ENCODE data around the gene LARP4.
"Not testable (repeated sequence)": the region's sequence is repeated elsewhere in the genome, so short reads cannot be mapped to it uniquely, and the experiment has no call there.

The LARP4 gene

DNA sequence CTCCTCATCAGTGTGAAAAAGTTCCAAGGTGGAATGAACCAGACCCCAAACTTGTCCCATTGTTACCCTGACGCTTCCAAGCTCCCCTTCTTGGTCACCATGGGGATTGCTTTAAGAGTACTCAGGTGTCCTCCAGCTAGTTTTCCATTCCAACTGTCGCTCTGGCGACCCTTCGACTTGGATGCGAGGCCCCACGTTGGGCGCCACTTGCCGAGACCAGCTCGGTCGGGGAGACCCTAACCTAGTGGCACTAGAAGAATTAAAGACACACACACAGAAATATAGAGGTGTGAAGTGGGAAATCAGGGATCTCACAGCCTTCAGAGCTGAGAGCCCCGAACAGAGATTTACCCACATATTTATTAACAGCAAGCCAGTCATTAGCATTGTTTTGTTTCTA, 97.4 kb downstream of the LARP4 start:
- DNase-seq = not testable (repeated sequence)

DNA sequence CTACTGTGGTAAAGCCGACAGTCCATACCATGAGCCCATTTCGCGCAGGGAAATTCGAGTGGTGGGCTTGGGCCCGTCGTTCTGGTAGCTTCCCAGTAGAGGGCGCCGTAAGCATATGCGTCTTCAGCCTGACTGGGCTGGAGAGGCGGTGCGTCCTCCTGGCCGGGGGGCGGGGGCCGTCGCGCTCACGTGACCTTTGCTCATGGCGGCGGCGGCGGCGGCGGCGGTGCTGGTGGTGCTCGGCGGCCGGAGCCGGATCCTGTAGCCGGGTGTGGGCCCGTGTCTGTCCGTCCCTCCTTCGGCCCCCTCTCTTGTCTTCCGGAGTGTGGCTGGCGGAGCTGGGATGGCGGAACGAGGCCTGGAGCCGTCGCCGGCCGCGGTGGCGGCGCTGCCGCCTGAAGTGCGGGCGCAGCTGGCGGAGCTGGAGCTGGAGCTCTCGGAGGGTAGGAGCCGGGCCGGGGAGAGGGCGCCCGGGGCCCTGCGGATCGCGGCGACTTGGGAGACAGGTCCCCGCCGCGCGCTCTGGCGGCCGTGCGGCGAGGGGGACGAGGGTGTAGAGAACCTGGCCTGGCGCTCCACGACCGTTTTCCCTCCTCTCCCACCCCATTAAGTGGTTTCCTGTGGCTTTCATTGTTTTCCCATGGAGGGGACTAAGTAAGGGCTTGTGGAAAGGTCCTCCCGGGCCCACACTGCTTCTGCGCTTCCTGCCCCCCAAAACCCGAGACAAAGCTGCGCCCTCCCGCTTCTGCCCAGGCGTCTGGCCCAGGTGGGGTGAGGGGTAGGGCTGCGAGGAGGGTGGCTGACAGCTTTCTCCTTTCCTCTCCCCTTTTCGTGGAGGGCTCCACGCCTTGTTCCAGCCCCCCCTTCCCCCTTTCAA, 104.4 kb downstream of the LARP4 start, which contains the start of gene DIP2B:
Gene DIP2B, plus strand, starts transcription at position 188 of the 877 bp plus-strand sequence. Its CDS starts 156 bp downstream, at position 344.
- peak; percentile 85 for DNase-seq

DNA sequence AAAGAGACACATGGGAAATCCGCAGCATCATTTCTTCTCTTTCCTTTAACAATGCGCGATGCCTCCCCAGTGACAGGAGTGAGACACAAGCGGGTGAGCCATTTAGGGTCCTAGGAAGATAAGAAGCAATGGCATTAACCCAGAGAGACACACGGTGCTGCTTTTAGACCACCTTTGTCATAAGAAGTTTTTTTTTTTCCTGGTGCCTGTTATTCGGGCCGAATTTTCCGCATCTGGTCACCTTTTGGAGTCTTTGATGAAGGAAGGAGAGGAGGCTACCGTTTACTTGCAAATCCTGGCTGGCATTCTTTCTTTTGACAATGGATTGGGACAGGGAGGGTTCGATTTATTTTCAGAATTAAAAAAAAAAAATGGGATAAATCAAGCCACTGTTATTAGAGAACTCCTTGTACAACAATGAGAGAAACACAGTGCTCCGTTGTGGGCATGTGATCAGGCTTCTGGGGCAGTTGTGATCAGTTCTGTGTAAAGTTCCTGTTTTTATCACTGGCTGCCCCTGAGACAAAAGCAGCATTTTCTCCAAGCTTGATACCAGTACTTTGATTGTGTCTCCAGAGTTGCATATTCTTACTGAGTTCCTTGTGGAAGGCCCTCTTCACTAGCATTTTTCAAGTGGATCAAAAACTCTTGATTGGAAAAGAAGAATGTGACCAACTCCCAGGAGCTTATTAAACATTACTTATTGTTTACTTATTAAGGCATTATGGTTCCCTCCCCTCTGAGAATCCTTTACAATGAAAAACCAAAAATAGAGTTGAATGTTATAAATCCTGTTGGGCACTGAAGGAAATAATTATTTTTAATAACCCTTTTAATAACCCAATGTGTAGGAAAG, 105.2 kb downstream of the LARP4 start:
- no peak for DNase-seq

DNA sequence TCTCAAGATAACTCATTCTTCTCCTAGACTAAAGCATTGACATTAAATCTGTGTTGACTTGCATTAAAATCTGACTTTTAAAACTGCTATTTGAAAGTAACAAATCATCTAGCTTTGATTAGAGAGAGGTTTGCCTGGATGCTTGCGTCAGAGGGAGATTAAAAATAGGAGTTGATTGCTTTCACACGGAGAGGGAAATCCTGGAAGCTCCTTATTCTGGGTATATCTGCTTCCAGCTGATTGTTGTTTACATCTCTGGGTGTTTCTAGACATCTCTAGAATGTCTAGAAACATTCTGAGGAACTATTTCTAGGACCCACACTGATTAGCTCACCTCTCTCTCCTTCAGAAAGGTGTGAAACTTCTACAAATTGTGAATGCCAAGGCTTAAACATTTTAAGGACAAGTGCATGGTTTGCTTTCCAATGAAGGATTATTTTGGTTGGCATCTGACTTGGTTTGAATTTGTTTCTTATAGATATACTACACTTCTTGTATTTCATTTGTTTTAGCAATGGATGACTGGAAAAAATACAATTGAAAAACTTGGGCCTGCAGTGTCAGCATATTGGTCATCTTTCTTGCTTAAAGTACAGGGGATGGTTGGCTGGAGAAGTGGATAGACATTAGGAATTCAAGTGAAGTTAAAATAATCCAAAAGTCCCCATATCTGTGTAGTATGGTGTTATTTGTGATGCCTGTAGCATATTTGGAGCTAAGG, 106.2 kb downstream of the LARP4 start:
- DNase-seq = no peak

DNA sequence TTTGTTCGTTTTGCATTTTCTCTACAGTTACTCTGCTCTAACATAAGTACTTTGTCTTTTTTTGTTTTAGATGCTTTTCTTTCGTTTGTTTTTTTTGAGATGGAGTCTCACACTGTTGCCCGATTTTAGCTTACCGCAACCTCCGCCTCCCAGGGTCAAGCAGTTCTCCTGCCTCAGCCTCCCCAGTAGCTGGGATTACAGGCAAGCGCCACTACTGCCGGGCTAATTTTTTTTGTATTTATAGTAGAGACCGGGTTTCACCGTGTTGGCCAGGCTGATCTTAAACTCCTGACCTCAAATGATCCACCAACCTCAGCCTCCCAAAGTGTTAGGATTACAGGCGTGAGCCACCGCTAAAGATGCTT, 106.8 kb downstream of the LARP4 start:
- no peak for DNase-seq

DNA sequence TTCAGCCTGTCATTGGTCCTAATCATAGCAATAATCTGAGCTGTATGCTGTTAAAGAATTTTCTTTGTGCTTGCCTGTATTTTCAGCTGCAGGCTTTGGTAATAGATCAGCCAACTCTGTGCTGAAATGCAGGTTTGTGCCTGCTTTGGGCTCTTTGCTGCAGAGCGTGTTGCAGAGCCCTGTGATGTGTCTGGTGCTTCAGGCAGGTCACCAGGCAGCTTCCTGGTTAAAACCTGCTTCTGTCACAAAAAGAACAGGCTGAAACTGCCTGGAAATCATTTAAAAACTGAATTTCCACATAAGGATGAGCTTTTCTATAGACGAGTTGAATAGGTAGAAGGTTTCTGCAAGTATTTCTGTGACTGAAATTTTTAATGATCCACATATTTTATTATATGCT, 107.2 kb downstream of the LARP4 start:
- DNase-seq = no peak

DNA sequence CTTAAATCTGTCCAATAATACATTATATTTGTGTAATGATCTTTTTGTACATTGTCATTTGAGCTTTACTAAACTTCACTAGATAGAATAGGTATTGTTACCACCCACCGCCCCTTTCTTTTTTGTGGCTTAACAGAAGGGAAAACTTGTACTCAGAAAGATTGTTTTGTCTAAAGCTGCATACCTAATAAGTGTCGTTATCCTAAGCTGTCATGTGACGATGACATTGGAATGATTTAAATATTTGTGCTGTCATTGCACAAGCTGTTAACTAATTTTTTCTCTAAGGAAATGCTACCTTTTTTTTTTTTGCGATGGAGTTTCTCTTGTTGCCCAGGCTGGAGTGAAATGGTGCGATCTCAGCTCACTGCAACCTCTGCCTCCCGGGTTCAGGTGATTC, 107.7 kb downstream of the LARP4 start:
- no peak for DNase-seq

DNA sequence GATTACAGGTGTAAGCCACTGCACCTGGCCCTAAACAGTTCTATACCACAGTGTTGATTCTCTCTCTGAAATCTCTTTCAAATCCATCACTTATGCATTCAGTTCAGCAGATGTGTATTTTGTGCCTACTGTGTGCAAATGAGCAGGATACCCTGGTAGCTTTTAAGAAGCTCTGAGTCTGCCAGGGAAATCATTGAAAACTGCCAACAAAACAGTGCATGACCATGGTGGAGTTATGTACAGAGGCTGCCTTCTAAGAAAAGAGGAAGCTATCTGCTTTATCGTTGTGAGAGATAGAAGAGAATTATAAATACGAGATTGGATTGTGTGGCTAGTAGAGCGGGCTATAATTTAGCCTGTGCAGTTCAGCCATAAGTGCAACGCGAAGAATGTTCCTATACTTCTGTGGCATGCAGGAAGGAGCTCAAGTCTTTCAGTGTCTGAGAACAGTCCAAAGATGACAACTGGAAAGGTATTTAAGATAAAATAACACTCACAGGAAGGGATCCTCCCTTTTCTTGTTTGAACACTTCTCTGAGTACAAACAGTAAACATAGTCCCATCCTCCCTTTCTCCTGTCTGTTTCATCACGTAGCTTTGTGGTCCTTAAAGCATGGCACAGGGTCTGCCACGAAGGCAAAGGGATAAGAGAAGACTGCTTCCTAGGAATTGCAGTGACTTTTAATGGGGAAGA, 108.4 kb downstream of the LARP4 start:
- DNase-seq = no peak

DNA sequence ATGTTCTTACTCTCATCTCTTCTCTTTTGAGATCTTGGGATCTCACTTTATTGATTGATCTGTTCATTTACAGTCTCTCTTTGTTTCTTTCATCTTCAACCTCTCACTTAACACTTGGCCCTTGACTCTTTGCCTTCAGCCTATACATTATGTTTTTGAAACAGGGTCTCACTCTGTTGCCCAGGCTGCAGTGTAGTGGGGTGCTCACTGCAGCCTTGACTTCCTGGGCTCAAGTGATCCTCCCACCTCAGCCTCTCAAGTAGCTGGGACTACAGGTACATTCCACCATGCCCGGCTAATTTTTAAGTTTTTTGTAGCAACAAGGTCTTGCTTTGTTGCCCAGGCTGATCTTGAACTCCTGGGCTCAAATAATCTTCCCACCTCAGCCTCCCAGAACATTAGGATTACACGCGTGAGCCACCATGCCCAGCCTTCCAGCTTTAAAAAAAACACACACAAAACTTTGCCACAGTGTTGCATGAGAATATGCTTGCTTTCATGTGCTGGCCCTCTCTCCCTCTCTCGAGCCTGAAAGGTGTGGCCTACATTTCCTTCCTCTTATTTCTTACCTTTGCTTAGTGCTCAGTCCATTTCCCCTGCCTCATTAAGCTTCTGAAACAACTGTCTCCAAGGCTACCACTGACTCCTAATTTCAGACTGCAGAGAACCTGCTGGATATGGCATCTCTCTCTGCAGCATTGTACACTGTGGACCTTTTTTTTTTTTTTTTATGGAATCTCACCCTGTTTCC, 114.0 kb downstream of the LARP4 start:
- DNase-seq = no peak

DNA sequence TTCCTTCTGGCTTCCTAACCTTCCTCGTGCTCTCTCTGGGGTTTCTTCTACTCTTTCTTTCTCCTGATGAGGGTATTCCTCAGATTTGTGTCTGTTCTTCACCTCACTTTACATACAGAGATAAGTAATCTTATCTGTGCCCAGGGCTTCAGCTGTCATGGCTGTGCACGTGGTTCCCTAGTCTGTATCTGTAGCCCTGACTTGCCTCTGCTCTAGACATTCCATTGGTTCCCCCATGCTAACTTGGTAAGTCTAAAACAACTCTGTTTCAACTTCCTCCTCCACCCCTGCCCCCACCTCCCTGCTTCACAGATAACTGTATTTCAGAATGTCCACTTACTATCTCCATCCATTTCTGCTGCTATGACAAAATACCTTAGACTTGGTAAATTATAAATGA, 114.9 kb downstream of the LARP4 start:
- no peak for DNase-seq

DNA sequence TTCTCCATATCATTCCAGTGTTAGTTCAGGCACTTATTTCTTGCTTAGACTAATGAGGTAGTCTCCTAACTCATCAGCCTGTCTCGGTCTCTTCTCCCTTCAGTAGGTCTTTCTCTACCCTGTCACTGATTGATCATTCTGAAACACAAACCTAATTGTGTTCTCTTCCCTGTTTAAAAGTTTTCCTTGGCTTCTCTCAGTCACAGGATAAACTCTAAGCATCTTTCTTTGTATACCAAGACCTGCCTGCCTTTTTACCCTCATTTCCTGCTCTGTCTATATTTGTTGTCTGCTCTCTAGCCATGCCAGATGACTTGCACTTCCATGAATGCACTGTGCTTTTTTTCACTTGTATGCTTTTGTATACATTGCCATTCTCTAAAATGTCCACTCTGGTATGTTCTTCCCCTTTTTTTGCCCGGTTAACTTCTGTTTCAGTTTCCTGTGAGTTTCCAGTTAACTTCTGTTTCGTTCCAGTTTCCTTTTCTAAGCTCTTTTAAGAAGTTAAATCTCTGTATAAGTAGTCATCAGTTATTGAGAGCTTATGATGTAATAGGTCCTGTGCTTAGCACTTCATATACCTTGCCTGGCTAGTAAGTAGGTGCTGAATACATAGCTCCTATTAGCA, 116.8 kb downstream of the LARP4 start:
- no peak for DNase-seq

DNA sequence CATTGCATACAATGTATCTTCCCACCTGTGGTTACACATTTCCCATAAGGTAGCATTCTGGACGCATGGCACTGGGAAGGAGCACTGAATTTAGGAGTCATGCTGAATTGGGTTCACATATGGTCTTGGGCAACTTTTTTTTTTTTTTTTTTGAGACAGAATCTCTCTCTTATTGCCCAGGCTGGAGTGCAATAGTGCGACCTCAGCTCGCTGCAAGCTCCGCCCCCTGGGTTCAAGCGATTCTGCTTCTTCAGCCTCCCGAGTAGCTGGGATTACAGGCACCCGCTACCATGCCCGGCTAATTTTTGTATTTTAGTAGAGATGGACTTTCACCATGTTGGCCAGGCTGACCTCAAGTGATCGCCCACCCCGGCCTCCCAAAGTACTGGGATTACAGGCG, 117.4 kb downstream of the LARP4 start:
- DNase-seq = no peak

DNA sequence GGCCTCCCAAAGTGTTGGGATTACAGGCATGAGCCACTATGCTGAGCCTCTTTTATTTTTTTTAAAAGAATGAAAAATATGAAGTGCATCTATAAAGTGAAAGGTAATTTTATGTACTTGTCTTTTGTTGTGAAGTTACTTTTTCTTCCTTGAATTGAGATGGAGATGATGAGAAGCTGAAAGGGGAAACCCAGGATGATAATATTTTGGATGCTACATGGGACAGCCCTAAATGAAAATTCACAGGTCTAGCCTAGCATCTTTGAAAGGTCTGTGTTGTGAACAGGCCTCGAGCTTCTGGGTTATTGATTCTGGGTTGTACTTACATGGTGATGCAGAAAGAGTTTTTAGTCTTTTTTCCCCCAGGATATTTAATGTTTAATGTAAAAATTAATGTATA, 118.7 kb downstream of the LARP4 start:
- DNase-seq = no peak

DNA sequence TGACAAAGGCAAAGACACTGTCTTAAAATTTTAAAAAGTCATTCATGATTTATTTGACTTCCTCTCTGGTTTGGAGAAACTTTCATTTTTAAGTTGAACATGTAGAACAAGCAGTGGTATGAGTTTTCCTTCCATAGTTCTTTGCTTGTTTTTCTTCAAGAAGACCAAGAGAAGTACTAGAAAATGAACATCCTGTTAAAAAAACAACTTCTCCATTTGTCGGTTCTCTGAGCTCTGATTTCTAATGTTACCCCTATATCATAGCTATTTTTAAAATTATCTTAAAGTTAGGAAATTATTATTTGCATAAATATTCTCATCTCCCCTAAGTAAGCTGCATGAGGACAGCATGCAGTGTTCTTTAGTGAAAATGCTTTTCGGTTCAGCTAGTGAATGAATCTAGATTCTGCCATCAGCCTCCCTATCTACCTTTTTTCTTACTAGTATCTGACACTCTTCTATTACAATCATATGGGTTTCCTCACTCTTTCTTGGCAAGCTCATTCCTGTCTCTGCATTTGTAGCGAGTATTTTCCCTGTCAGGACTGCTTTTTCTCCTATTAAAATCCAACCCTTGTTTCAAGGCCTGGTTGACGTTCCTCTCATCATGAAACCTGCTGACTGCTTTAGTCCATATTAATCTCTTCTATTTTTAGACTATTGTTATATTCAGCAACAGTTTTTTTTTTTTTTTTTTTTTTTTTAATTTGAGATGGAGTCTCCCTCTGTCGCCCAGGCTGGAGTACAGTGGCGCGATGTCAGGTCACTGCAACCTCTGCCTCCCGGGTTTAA, 119.9 kb downstream of the LARP4 start:
- no peak for DNase-seq

DNA sequence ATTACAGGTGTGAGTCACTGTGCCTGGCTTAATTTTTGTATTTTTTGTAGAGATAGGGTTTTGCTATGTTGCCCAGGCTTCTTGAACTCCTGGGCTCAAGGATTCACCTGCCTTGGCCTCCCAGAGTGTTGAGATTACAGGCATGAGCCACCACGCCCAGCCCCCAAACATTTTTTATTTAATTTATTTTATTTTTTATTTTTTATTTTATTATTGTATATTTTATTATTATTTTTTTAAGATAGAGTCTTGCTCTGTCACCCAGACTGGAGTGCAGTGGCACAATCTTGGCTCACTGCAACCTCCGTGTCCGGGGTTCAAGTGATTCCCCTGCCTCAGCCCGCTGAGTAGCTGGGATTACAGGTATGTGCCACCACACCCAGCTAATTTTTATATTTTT, 121.1 kb downstream of the LARP4 start:
- DNase-seq = not testable (repeated sequence)

DNA sequence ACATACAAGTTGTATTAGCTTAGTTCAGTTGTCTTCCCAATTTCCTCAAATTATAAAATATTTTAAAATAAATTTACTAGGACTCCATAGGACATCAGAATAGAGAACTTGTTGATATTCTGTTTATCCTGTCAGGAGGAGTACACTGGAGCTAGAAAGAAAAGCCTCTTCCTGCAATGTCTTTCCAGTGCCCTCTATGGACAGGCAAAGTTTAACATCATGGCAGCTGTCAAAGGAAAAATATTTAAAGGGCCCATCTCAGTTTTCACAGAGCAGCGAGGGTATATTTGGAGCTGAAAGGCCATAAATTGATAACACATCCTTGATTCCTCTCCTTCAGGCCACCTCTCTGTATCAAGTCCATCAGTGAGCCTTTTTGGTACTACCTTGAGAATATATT, 123.1 kb downstream of the LARP4 start:
- no peak for DNase-seq

DNA sequence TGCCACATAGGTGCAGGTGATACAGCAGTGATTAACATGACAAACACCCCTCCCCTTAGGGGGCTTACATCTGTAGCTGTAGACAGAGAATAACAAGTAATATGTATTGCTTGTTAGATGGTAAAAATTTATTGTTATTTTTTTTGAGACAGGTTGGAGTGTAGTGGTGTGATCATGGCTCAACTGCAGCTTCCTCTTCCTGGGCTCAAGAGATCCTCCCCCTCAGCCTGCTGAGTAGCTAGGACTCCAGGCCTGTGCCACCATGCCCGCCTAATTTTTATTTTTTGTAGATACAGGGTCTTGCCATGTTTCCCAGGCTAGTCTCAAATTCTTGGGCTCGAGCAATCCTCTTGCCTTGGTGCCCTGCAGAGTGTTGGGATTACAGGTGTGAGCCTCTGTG, 123.9 kb downstream of the LARP4 start:
- no peak for DNase-seq

DNA sequence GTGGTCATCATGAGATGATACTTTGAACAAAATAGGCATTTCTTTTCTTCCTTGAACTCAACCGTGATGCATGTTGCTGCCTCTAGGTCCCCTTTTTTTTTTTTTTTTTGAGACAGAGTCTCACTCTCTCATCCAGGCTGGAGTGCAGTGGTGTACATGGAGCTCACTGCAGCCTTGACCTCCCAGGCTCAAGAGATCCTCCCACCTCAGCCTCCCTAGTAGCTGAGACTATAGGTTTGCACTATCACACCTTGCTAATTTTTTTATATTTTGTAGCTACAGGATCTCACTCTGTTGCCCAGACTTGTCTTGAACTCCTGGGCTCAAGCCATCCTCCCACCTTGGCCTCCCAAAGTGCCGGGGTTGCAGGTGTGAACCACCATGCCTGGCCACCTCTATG, 124.7 kb downstream of the LARP4 start:
- no peak for DNase-seq

DNA sequence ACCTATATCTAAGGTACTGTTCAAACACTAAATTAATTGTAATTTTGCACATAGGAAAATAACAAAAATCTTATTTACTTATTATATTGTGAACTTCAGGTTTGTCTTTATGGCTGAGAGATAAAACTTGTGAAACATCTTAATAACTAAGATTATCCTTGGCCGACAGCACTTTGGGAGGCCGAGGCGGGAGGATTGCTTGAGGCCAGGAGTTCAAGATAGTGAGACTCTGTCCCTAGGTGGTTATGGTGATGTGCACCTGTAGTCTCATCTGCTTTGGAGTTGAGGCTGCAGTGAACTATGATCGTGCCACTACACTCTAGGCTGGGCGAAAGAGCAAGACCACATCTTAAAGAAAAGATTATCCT, 126.7 kb downstream of the LARP4 start:
- DNase-seq = no peak

DNA sequence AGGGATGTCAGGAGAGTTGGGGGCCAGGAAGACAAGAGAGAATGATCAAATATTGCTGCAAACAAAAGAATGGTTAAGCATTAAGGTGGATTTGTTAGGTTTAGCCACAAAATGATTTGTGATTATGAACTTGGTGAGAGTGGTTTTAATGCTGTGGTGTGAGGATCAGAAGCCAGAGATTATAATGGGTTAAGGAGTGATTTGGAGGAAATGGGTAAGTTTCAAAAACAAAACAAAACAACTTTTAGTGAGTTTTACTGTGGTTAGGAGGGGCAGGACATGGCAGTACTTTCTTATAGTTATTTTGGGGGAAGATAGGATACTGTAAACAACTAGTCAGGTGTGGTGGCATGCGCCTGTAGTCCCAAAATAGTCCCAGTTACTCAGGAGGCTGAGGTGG, 128.1 kb downstream of the LARP4 start:
- no peak for DNase-seq

DNA sequence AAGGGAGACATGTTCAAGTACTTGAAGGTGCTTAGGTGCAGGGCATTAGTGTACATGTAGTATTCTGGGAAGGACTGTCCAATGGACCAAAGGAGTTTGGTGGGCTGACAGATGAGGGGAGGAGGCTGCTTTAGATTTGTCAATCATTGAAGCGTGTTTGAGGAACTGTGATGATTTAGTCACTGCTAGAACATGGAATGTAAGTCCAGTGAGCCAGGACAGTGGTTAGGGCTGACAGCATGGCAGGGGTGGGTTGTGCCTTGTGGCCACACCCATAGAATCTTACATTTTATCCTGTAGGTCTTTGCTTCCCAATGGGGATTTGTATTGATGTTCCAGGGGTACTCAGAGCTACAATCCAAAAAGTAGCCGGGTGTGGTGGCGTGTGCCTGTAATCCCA, 128.7 kb downstream of the LARP4 start:
- no peak for DNase-seq

Measured in NCI-H2171 treated with DMSO at 0.1 percent for 48 hours (cell line).